HG03103 (cell line): ENCODE results near the gene ACVR1.
"Not testable (repeated sequence)": the region's sequence is repeated elsewhere in the genome, so short reads cannot be mapped to it uniquely, and the experiment has no call there.

Experiments used
- ATAC-seq: cut with Tn5 transposase; IDR thresholded peaks from one replicate; pipeline ENCODE4 v1.9.1; 2021; ENCODE audit warnings: low read depth; ENCODE audit not compliant: unreplicated experiment

Gene ACVR1

GRCh38 chr2:157894694-157895435 lies 18.7 kb upstream of the ACVR1 start:
- ATAC-seq: no peak

- ATAC-seq: no peak
Measured at GRCh38 chr2:157893611-157894010, 17.5 kb upstream of the ACVR1 start.

GRCh38 chr2:157891643-157892041 lies 15.5 kb upstream of the ACVR1 start:
- ATAC-seq: no peak

GRCh38 chr2:157890969-157891642 lies 15.0 kb upstream of the ACVR1 start:
- ATAC-seq: no peak

- ATAC-seq: no peak
Measured at GRCh38 chr2:157887946-157888345, 11.8 kb upstream of the ACVR1 start.

GRCh38 chr2:157884533-157884932 lies 8.4 kb upstream of the ACVR1 start:
- not testable (repeated sequence) for ATAC-seq

- ATAC-seq: no peak
Measured at GRCh38 chr2:157880927-157881326, 4.8 kb upstream of the ACVR1 start.

GRCh38 chr2:157877761-157878400 lies 1.8 kb upstream of the ACVR1 start:
- ATAC-seq: no peak

GRCh38 chr2:157876786-157877138 lies 632 bp upstream of the ACVR1 start:
- no peak for ATAC-seq

GRCh38 chr2:157875641-157876065 lies 477 bp downstream of the ACVR1 start:
- peak; percentile 33 for ATAC-seq

- ATAC-seq: no peak
Measured at GRCh38 chr2:157874997-157875640, 1.0 kb downstream of the ACVR1 start.

GRCh38 chr2:157874348-157874747 lies 1.8 kb downstream of the ACVR1 start:
- no peak for ATAC-seq

GRCh38 chr2:157872791-157873190 lies 3.3 kb downstream of the ACVR1 start:
- ATAC-seq: no peak

- ATAC-seq: no peak
Measured at GRCh38 chr2:157871415-157871814, 4.7 kb downstream of the ACVR1 start.

GRCh38 chr2:157868993-157869392 lies 7.1 kb downstream of the ACVR1 start:
- ATAC-seq: no peak

- no peak for ATAC-seq
Measured at GRCh38 chr2:157867703-157868102, 8.4 kb downstream of the ACVR1 start.

- no peak for ATAC-seq
Measured at GRCh38 chr2:157866666-157867642, 9.2 kb downstream of the ACVR1 start.

- no peak for ATAC-seq
Measured at GRCh38 chr2:157866202-157866601, 9.9 kb downstream of the ACVR1 start.

GRCh38 chr2:157864857-157865430 lies 11.2 kb downstream of the ACVR1 start:
- no peak for ATAC-seq

- ATAC-seq: no peak
Measured at GRCh38 chr2:157858846-157859245, 17.3 kb downstream of the ACVR1 start.
